ENCODE measurements around the gene ATP10A. TPM values are rescaled to one million over a fixed set of nuclear protein-coding genes. Genes with fewer than 3 reads are reported as not detected.

Gene ATP10A
- total and polyA plus RNA-seq, 11 donors = 0.53 to 3.3 (median 1.0) TPM

- no peak overlapping the region for H3K4me3 ChIP-seq
- no peaks in the 10 kb centered on the region for H3K27me3 ChIP-seq
- H3K27ac ChIP-seq = no peak overlapping the region
- WGBS, 4 donors = 77 to 91% (median 86%) methylated on average over 4 of the region's 4 CpGs
- no peaks in the 10 kb centered on the region for H3K36me3 ChIP-seq
- peaks cover 0 to 50% (median 3%) of the 10 kb centered on the region in 12 donors for H3K4me1 ChIP-seq
- H3K9me3 ChIP-seq = no peaks in the 10 kb centered on the region
- peak in 1 of 5 donors; percentile 40 for DNase-seq
- no peak for ATAC-seq
- intact Hi-C loops (cut with DNase I) = loop anchor here in 2 of 10 donors (10.0 kb wide), 1 partner anchor 58 kb away; no protein-coding TSS in a partner anchor
- TF ChIP-seq POLR2A (IDR thresholded peaks at IDR 0.05) (no peak), CTCF (IDR thresholded peaks at IDR 0.05) (no peak)
Measured at GRCh38 chr15:25797035-25797434, 66.1 kb downstream of the ATP10A start.

GRCh38 chr15:25796395-25796794, 66.7 kb downstream of the ATP10A start:
- intact Hi-C loops (cut with DNase I) = loop anchor here in 2 of 10 donors (10.0 kb wide), 1 partner anchor 58 kb away; no protein-coding TSS in a partner anchor
- Histone ChIP-seq H3K9me3 (no peaks in the 10 kb centered on the region), H3K4me3 (no peak overlapping the region), H3K27ac (no peak overlapping the region), H3K4me1 (peaks cover 0 to 51% (median 3%) of the 10 kb centered on the region in 12 donors), H3K27me3 (no peaks in the 10 kb centered on the region), H3K36me3 (no peaks in the 10 kb centered on the region)
- no peak for ATAC-seq
- no peak for TF ChIP-seq CTCF (IDR thresholded peaks at IDR 0.05)
- no peak for TF ChIP-seq POLR2A (IDR thresholded peaks at IDR 0.05)
- DNase-seq = peak in 1 of 5 donors; percentile 10
- 84 to 97% (median 90%) methylated on average over 6 to 7 of the region's 7 CpGs for WGBS, 4 donors

GRCh38 chr15:25795712-25796111, 67.4 kb downstream of the ATP10A start:
- intact Hi-C loops (cut with DNase I) = loop anchor here in 2 of 10 donors (10.0 kb wide), 1 partner anchor 59 kb away; no protein-coding TSS in a partner anchor
- Histone ChIP-seq H3K4me1 (peaks cover 0 to 58% (median 4%) of the 10 kb centered on the region in 12 donors), H3K9me3 (no peaks in the 10 kb centered on the region), H3K4me3 (no peak overlapping the region), H3K27me3 (no peaks in the 10 kb centered on the region), H3K36me3 (no peaks in the 10 kb centered on the region), H3K27ac (no peak overlapping the region)
- no peak for TF ChIP-seq POLR2A (IDR thresholded peaks at IDR 0.05)
- no peak for TF ChIP-seq CTCF (IDR thresholded peaks at IDR 0.05)
- 39 to 58% (median 44%) methylated on average over 5 to 6 of the region's 6 CpGs for WGBS, 4 donors
- peak in 1 of 5 donors; percentile 5 for DNase-seq
- no peak for ATAC-seq

- no peak overlapping the region for H3K4me3 ChIP-seq
- ATAC-seq (no peak), DNase-seq (peak in 1 of 5 donors; percentile 37)
- 85 to 96% (median 89%) methylated on average over 9 of the region's 9 CpGs for WGBS, 4 donors
- no peak overlapping the region for H3K27ac ChIP-seq
- peaks cover 0 to 59% (median 5%) of the 10 kb centered on the region in 12 donors for H3K4me1 ChIP-seq
- TF ChIP-seq CTCF (IDR thresholded peaks at IDR 0.05) = no peak
- TF ChIP-seq POLR2A (IDR thresholded peaks at IDR 0.05) = no peak
- no peaks in the 10 kb centered on the region for H3K9me3 ChIP-seq
- H3K36me3 ChIP-seq = no peaks in the 10 kb centered on the region
- intact Hi-C loops (cut with DNase I) = loop anchor here in 2 of 10 donors (10.0 kb wide), 1 partner anchor 60 kb away; no protein-coding TSS in a partner anchor
- H3K27me3 ChIP-seq = no peaks in the 10 kb centered on the region
Measured at GRCh38 chr15:25795061-25795460, 68.1 kb downstream of the ATP10A start.

All from heart left ventricle (tissue), 16 donors.